ENCODE measurements around the gene MYOCOS.

GRCh38 chr1:171637928-171638576, 16.0 kb downstream of the MYOCOS start:
- no peak for TF ChIP-seq CTCF (IDR thresholded peaks at IDR 0.05; ENCODE audit: insufficient read depth, low read length, poor library complexity, severe bottlenecking)
- no peak for TF ChIP-seq EZH2phosphoT487 (conservative IDR thresholded peaks at IDR 0.05; ENCODE audit: low read length)

All from SU-DHL-6 (cell line).